Measurements from ENCODE around the gene DHODH. TPM values are rescaled to one million over a fixed set of nuclear protein-coding genes. Genes with fewer than 3 reads are reported as not detected.
"Not testable (repeated sequence)": the region's sequence is repeated elsewhere in the genome, so short reads cannot be mapped to it uniquely, and the experiment has no call there.

The DHODH gene
- total RNA-seq, 3 donors from 2014 or later = 5.9 to 8.3 (median 7.4) TPM

- Histone ChIP-seq H3K4me3 (no peak overlapping the region), H3K36me3 (ENCODE audit: low read depth) (no peaks in the 10 kb centered on the region), H3K4me1 (ENCODE audit: low read depth) (no peaks in the 10 kb centered on the region), H3K9me3 (no peaks in the 10 kb centered on the region)
- DNase-seq (no peak), ATAC-seq (no peak)
- no peak for TF ChIP-seq CTCF (IDR thresholded peaks at IDR 0.05)
- intact Hi-C loops (cut with DNase I, micrococcal nuclease) = no loop called here
These were observed 23.1 kb upstream of the DHODH start for GRCh38 chr16:71985262-71985974.

GRCh38 chr16:71986131-71986530 is 22.4 kb upstream of the DHODH start:
- H3K36me3 ChIP-seq (ENCODE audit: low read depth) = no peaks in the 10 kb centered on the region
- TF ChIP-seq CTCF (IDR thresholded peaks at IDR 0.05) = no peak
- no peak for ATAC-seq
- intact Hi-C loops (cut with DNase I, micrococcal nuclease) = no loop called here
- H3K4me1 ChIP-seq (ENCODE audit: low read depth) = no peaks in the 10 kb centered on the region
- DNase-seq = no peak
- H3K9me3 ChIP-seq = no peaks in the 10 kb centered on the region
- no peak overlapping the region for H3K4me3 ChIP-seq

GRCh38 chr16:71995038-71995437 is 13.5 kb upstream of the DHODH start:
- Histone ChIP-seq H3K9me3 (no peaks in the 10 kb centered on the region), H3K4me3 (no peak overlapping the region), H3K36me3 (ENCODE audit: low read depth) (no peaks in the 10 kb centered on the region), H3K4me1 (ENCODE audit: low read depth) (no peaks in the 10 kb centered on the region)
- intact Hi-C loops (cut with DNase I, micrococcal nuclease) = no loop called here
- TF ChIP-seq CTCF (IDR thresholded peaks at IDR 0.05) = no peak
- no peak for DNase-seq
- no peak for ATAC-seq

- H3K9me3 ChIP-seq; DNase-seq; H3K4me1 ChIP-seq (ENCODE audit: low read depth); H3K4me3 ChIP-seq; H3K36me3 ChIP-seq (ENCODE audit: low read depth); intact Hi-C loops (cut with DNase I, micrococcal nuclease); ATAC-seq: not testable (repeated sequence)
These were observed 11.0 kb upstream of the DHODH start for GRCh38 chr16:71997578-71997977.

GRCh38 chr16:72001180-72001874 is 7.2 kb upstream of the DHODH start:
- H3K4me3 ChIP-seq = no peak overlapping the region
- no peaks in the 10 kb centered on the region for H3K4me1 ChIP-seq (ENCODE audit: low read depth)
- ATAC-seq = peak; percentile 92
- DNase-seq = peak in 1 of 3 donors; percentile 33
- TF ChIP-seq CTCF (IDR thresholded peaks at IDR 0.05) = no peak
- H3K36me3 ChIP-seq (ENCODE audit: low read depth) = no peaks in the 10 kb centered on the region
- no peaks in the 10 kb centered on the region for H3K9me3 ChIP-seq
- intact Hi-C loops (cut with DNase I, micrococcal nuclease) = no loop called here

- ATAC-seq = no peak
- TF ChIP-seq CTCF (IDR thresholded peaks at IDR 0.05) = no peak
- intact Hi-C loops (cut with DNase I, micrococcal nuclease) = no loop called here
- Histone ChIP-seq H3K4me1 (ENCODE audit: low read depth) (no peaks in the 10 kb centered on the region), H3K36me3 (ENCODE audit: low read depth) (no peaks in the 10 kb centered on the region), H3K9me3 (no peaks in the 10 kb centered on the region), H3K4me3 (no peak overlapping the region)
- no peak for DNase-seq
These were observed 5.9 kb upstream of the DHODH start for GRCh38 chr16:72002619-72003018.

GRCh38 chr16:72008065-72008423 is 500 bp upstream of the DHODH start:
- intact Hi-C loops (cut with DNase I, micrococcal nuclease); H3K36me3 ChIP-seq (ENCODE audit: low read depth); DNase-seq; H3K4me3 ChIP-seq; H3K9me3 ChIP-seq; H3K4me1 ChIP-seq (ENCODE audit: low read depth); ATAC-seq: not testable (repeated sequence)

All from mucosa of descending colon (tissue), 3 donors.